Loucy (cell line): Measurements from ENCODE around the gene PAEP.
"Not testable (repeated sequence)": the region's sequence is repeated elsewhere in the genome, so short reads cannot be mapped to it uniquely, and the experiment has no call there.

Experiments used
- H2AFZ ChIP-seq: fragments of 200-600 bp; sonication (generic); 2 replicates; pipeline ENCODE4 v1.6.0; 2016; ENCODE audit warnings: antibody characterized with exemption, mild to moderate bottlenecking, low read length, moderate library complexity
- H3F3A ChIP-seq: fragments of 200-600 bp; 2 replicates; pipeline ENCODE4 v1.6.0; 2016; ENCODE audit warnings: antibody characterized with exemption, low read depth, mild to moderate bottlenecking
- H3K27me3 ChIP-seq: fragments of 200-600 bp; sonication (generic); 2 replicates; pipeline ENCODE4 v1.6.1; 2014; ENCODE audit warnings: low read length, mild to moderate bottlenecking; ENCODE audit not compliant: insufficient read depth, poor library complexity, severe bottlenecking
- H3K36me3 ChIP-seq: fragments of 200-600 bp; sonication (generic); 2 replicates; pipeline ENCODE4 v1.6.1; 2016; ENCODE audit warnings: low read length; ENCODE audit not compliant: insufficient read depth
- H3K4me1 ChIP-seq: fragments of 200-600 bp; sonication (generic); 2 replicates; pipeline ENCODE4 v1.5.1; 2014; ENCODE audit warnings: low read length, mild to moderate bottlenecking; ENCODE audit not compliant: insufficient read depth, poor library complexity, severe bottlenecking
- H3K4me2 ChIP-seq: fragments of 200-600 bp; sonication (generic); 2 replicates; pipeline ENCODE4 v1.6.0; 2014; ENCODE audit warnings: antibody characterized with exemption, low read length, low read depth, mild to moderate bottlenecking; ENCODE audit not compliant: poor library complexity, severe bottlenecking
- H3K4me3 ChIP-seq: fragments of 200-600 bp; sonication (generic); 2 replicates; pipeline ENCODE4 v1.5.1; 2014; ENCODE audit warnings: low read length, mild to moderate bottlenecking, mixed read lengths; ENCODE audit not compliant: poor library complexity, severe bottlenecking
- H3K79me2 ChIP-seq: fragments of 200-600 bp; sonication (generic); 2 replicates; pipeline ENCODE4 v1.6.1; 2014; ENCODE audit warnings: low read length; ENCODE audit not compliant: insufficient read depth
- H3K9ac ChIP-seq: fragments of 200-600 bp; sonication (generic); 2 replicates; pipeline ENCODE4 v1.6.0; 2014; ENCODE audit warnings: mild to moderate bottlenecking, low read depth, low read length, moderate library complexity; ENCODE audit not compliant: poor library complexity, severe bottlenecking
- H3K9me2 ChIP-seq: fragments of 200-600 bp; sonication (generic); replicated peaks from 2 replicates; pipeline ENCODE4 v1.6.1; 2016; ENCODE audit warnings: low read depth, low read length, mixed read lengths
- H3K9me3 ChIP-seq: fragments of 200-600 bp; sonication (generic); 2 replicates; pipeline ENCODE4 v1.6.1; 2014; ENCODE audit warnings: mild to moderate bottlenecking, antibody characterized with exemption, low read length, low read depth; ENCODE audit not compliant: insufficient read depth
- H4K20me1 ChIP-seq: fragments of 200-600 bp; sonication (generic); 2 replicates; pipeline ENCODE4 v1.6.0; 2014; ENCODE audit warnings: antibody characterized with exemption, low read length, mild to moderate bottlenecking; ENCODE audit not compliant: insufficient read depth, poor library complexity, severe bottlenecking
- CTCF ChIP-seq: fragments of 200-600 bp; sonication (generic); conservative IDR thresholded peaks from 2 replicates; pipeline ENCODE4 v1.5.1; 2014; ENCODE audit warnings: mild to moderate bottlenecking, antibody characterized with exemption, low read length
- EZH2phosphoT487 ChIP-seq: fragments of 200-600 bp; IDR thresholded peaks from 2 replicates; pipeline ENCODE4 v1.6.1; 2018; ENCODE audit warnings: antibody characterized with exemption, mild to moderate bottlenecking, moderate library complexity, borderline replicate concordance

Gene PAEP

GRCh38 chr9:135513351-135513846, 48.2 kb upstream of the PAEP start:
- Histone ChIP-seq H3K4me1 (no peaks in the 10 kb centered on the region), H3K4me2 (no peak overlapping the region), H3K9me3 (no peaks in the 10 kb centered on the region), H3K9ac (no peak overlapping the region), H3K79me2 (no peaks in the 10 kb centered on the region), H2AFZ (no peak overlapping the region), H3K36me3 (no peaks in the 10 kb centered on the region), H4K20me1 (no peaks in the 10 kb centered on the region), H3F3A (no peaks in the 10 kb centered on the region), H3K27me3 (no peaks in the 10 kb centered on the region), H3K4me3 (no peak overlapping the region), H3K9me2 (no peaks in the 10 kb centered on the region)
- TF ChIP-seq EZH2phosphoT487 (no peak), CTCF (no peak)

GRCh38 chr9:135513906-135514305, 47.6 kb upstream of the PAEP start:
- H2AFZ ChIP-seq, H3K4me2 ChIP-seq, H4K20me1 ChIP-seq, H3K4me3 ChIP-seq, H3K36me3 ChIP-seq, H3K9ac ChIP-seq, H3K4me1 ChIP-seq, H3K79me2 ChIP-seq, H3K9me3 ChIP-seq, H3F3A ChIP-seq, H3K27me3 ChIP-seq, H3K9me2 ChIP-seq: not testable (repeated sequence)

GRCh38 chr9:135514342-135515082, 47.0 kb upstream of the PAEP start:
- H3K4me2 ChIP-seq = no peak overlapping the region
- no peaks in the 10 kb centered on the region for H3K9me3 ChIP-seq
- H3K27me3 ChIP-seq = no peaks in the 10 kb centered on the region
- no peak for TF ChIP-seq EZH2phosphoT487
- no peak for TF ChIP-seq CTCF
- no peaks in the 10 kb centered on the region for H3K9me2 ChIP-seq
- no peaks in the 10 kb centered on the region for H4K20me1 ChIP-seq
- no peaks in the 10 kb centered on the region for H3F3A ChIP-seq
- H3K4me3 ChIP-seq = no peak overlapping the region
- H3K4me1 ChIP-seq = no peaks in the 10 kb centered on the region
- no peak overlapping the region for H2AFZ ChIP-seq
- H3K9ac ChIP-seq = no peak overlapping the region
- no peaks in the 10 kb centered on the region for H3K79me2 ChIP-seq
- H3K36me3 ChIP-seq = no peaks in the 10 kb centered on the region
